ENCODE measurements around the gene FNDC11. TPM values are rescaled to one million over a fixed set of nuclear protein-coding genes. Genes with fewer than 3 reads are reported as not detected.

The FNDC11 gene
- total RNA-seq, 1 donor from 2014 or later, result 0.32 TPM

DNA sequence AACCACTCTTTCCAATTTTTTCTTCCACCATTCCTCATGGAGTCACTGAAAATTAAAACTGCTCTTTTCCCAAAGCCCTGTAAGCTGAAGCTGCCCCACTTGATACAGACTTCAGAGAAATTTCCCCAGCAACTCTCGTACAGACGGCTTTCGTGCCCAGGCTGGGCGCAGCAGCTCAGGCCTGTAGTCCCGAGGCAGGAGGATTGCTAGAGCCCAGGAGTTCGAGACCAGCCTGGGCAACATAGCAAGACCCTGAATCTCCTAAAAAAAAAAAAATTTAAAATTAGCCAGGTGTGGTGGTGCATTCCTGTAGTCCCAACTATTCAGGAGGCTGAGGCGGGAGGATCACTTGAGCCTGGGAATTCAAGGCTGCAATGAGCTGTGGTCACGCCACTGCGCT, 26.8 kb upstream of the FNDC11 start:
- ATAC-seq, result no peak
- no peak for DNase-seq
- Histone ChIP-seq H3K4me3 (no peak overlapping the region), H3K4me1 (peaks cover 8% of the 10 kb centered on the region), H3K27ac (no peak overlapping the region), H3K36me3 (peaks cover 16% of the 10 kb centered on the region), H3K27me3 (no peaks in the 10 kb centered on the region), H3K9me3 (no peaks in the 10 kb centered on the region)
- intact Hi-C loops (cut with DNase I), result no loop called here
- TF ChIP-seq CTCF (IDR thresholded peaks at IDR 0.05), result no peak

DNA sequence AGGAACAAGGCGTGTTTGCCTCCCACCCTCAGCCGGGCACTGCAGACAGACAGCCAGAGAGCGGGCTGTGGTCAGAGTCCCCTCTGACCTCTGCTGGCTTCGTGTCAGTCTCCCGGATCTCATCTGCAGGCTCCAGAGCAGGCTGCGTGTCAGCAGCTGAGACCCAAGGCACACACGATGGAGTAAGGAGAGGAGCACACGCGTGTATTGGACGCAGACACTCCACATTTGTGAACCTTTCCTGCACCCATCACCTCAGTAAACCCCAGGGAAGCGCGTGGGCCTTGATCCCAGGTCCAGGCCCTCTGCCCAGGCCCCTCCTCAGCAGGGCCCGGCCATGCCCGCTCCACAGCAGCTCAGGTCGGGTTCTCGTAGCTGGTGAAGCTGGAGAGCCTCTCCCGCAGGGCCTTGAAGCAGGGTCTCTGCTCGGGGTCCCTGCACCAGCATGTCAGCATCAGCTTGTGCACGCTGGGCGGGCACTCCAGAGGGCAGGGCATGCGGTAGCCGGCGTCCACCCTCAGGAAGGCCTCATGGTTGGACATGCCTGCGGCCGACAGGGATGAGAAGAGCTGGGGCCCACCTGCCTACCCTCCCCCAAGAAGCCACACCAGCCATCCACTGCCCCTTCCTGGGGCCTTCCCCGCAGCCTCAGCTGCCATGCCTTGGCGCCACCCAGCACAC, 24.6 kb upstream of the FNDC11 start:
- Histone ChIP-seq H3K27ac (no peak overlapping the region), H3K36me3 (no peaks in the 10 kb centered on the region), H3K4me1 (no peaks in the 10 kb centered on the region), H3K27me3 (no peaks in the 10 kb centered on the region), H3K4me3 (no peak overlapping the region), H3K9me3 (no peaks in the 10 kb centered on the region)
- TF ChIP-seq CTCF (IDR thresholded peaks at IDR 0.05), result no peak
- ATAC-seq (no peak), DNase-seq (no peak)
- intact Hi-C loops (cut with DNase I), result no loop called here

DNA sequence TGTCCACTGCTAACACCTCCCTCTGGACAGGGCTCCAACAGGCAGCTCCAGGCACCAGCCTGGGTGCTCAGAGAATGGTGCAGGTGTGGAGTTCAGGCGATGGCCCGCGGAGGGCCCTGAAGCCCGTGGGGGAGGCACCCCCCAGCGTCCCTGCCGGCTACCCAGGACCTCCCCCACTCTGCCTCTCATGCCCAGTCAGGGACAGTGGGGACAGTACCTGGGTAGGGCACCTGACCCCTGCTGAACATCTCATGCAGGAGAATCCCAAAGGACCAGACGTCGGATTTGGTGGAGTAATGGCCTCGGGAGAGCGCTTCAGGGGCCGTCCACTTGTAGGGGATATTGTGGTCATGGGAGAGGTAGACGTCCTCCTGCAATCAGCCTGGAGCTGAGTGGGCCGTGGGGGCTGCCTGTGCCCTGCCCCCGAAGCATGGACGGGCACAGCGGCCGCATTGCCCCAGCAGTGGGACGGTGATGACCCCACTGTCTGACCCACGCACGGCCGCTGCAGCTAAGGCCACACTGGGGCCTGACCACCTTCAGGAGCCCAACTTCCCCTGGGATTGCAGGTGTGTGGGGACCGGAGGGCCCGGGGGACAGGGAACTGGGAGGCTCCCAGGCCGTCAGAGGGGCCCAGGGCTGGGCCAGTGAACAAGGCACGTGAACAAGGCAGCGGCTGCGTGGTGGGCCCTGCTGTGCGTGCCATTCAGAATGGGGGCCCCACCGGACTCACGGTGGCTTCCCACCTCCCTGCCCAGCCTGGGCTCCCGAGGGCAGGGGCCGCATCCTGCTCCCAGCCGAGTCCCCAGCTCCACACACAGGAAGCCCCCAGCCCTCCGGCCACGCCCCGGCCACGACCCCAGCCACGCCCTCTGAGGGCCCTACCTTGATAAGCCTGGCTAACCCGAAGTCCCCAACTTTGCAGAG, 23.8 kb upstream of the FNDC11 start:
- no peaks in the 10 kb centered on the region for H3K36me3 ChIP-seq
- TF ChIP-seq CTCF (IDR thresholded peaks at IDR 0.05), result no peak
- no peaks in the 10 kb centered on the region for H3K27me3 ChIP-seq
- DNase-seq, result no peak
- H3K27ac ChIP-seq, result no peak overlapping the region
- no peaks in the 10 kb centered on the region for H3K4me1 ChIP-seq
- H3K4me3 ChIP-seq, result no peak overlapping the region
- ATAC-seq, result no peak
- no peaks in the 10 kb centered on the region for H3K9me3 ChIP-seq
- intact Hi-C loops (cut with DNase I), result no loop called here

- DNase-seq (no peak), ATAC-seq (no peak)
- intact Hi-C loops (cut with DNase I), result no loop called here
- Histone ChIP-seq H3K27ac (no peak overlapping the region), H3K4me3 (no peak overlapping the region), H3K36me3 (no peaks in the 10 kb centered on the region), H3K9me3 (no peaks in the 10 kb centered on the region), H3K4me1 (no peaks in the 10 kb centered on the region), H3K27me3 (no peaks in the 10 kb centered on the region)
- no peak for TF ChIP-seq CTCF (IDR thresholded peaks at IDR 0.05)
Observed at GRCh38 chr20:63530788-63531160, 23.2 kb upstream of the FNDC11 start.

GRCh38 chr20:63531686-63532448, 22.1 kb upstream of the FNDC11 start:
- Histone ChIP-seq H3K36me3 (no peaks in the 10 kb centered on the region), H3K27ac (no peak overlapping the region), H3K4me1 (peaks cover 7% of the 10 kb centered on the region), H3K9me3 (no peaks in the 10 kb centered on the region), H3K27me3 (no peaks in the 10 kb centered on the region), H3K4me3 (no peak overlapping the region)
- no peak for TF ChIP-seq CTCF (IDR thresholded peaks at IDR 0.05)
- DNase-seq, result no peak
- ATAC-seq, result no peak
- intact Hi-C loops (cut with DNase I), result no loop called here

Measured in upper lobe of right lung (tissue), 1 donor.